Measurements from ENCODE around the gene C1orf210.

DNA sequence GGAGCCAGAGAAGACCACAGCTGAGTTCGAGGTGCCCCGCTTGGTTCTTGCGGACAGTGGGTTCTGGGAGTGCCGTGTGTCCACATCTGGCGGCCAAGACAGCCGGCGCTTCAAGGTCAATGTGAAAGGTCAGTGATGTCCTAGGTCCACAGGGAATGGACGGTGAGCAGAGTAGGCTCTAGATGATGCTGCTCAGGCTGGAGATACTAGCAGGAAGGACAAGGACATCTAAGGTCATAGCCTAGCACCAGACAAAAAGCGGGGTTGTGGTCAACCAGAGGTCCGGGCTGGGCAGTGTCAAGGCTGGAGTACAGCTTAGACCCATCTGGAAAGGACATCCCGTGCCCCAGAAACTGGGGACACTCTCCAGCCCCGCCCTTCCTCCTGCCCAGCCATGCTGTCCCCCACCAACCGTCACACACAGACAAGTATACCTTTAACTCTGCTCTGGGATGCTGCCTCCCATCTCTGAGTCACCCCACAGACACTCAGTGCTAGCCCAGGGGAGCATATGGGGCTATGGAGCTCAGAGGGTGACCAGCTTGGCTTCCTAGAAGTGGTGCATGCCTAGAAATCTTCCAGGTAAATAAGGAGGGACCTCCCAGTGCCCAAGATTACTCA, 24.1 kb upstream of the C1orf210 start:
- TF ChIP-seq POLR2A (IDR thresholded peaks at IDR 0.05) (no peak), POLR2AphosphoS5 (IDR thresholded peaks at IDR 0.05) (no peak), CTCF (IDR thresholded peaks at IDR 0.05 in 8 of 11, conservative IDR thresholded peaks at IDR 0.05 in 3 of 11) (no peak)

Measured in spleen (tissue), 7 donors.